Stimulated activated CD8-positive, alpha-beta memory T cell treated with anti-CD3 and anti-CD28 coated beads, Interleukin-12 subunit alpha, Interleukin-12 subunit beta, amount 100 ng/mL, for 1 hour (primary cell): Measurements from ENCODE around the gene PRDM2.

ENCODE experiments used
- DNase-seq: peaks from one replicate; pipeline ENCODE4 v3.0.0-alpha.2; 2020; ENCODE audit warnings: low read depth

The PRDM2 gene

GRCh38 chr1:13842497-13842896 lies 142.5 kb downstream of the PRDM2 start:
- DNase-seq, result no peak

GRCh38 chr1:13851726-13852125 lies 151.7 kb downstream of the PRDM2 start:
- DNase-seq, result no peak

GRCh38 chr1:13855554-13855953 lies 155.6 kb downstream of the PRDM2 start:
- no peak for DNase-seq

GRCh38 chr1:13860031-13860430 lies 160.0 kb downstream of the PRDM2 start:
- DNase-seq, result no peak

- no peak for DNase-seq
These were observed 164.8 kb downstream of the PRDM2 start for GRCh38 chr1:13864760-13865159.

GRCh38 chr1:13865851-13866250 lies 165.9 kb downstream of the PRDM2 start:
- no peak for DNase-seq

- no peak for DNase-seq
These were observed 167.6 kb downstream of the PRDM2 start for GRCh38 chr1:13867603-13868002.

GRCh38 chr1:13869172-13869797 lies 169.3 kb downstream of the PRDM2 start:
- DNase-seq, result no peak

GRCh38 chr1:13871413-13871812 lies 171.4 kb downstream of the PRDM2 start:
- DNase-seq, result no peak

GRCh38 chr1:13871886-13872285 lies 171.9 kb downstream of the PRDM2 start:
- DNase-seq, result no peak

GRCh38 chr1:13873032-13873431 lies 173.0 kb downstream of the PRDM2 start:
- no peak for DNase-seq
